Effector memory CD4-positive, alpha-beta T cell (primary cell): ENCODE measurements around the gene NDC1.

Source experiments
- DNase-seq, 3 donors: peaks; one replicate each; pipeline ENCODE4 v3.0.0-alpha.2; 2020
- H3K27ac ChIP-seq: 2 replicates; pipeline ENCODE4 v1.7.0; 2013; ENCODE audit warnings: mild to moderate bottlenecking, low read length, moderate library complexity; ENCODE audit not compliant: insufficient read depth, poor library complexity, severe bottlenecking
- H3K27me3 ChIP-seq: replicated peaks from 2 replicates; pipeline ENCODE4 v1.7.0; 2013; ENCODE audit warnings: mild to moderate bottlenecking, low read length; ENCODE audit not compliant: insufficient read depth, control insufficient read depth, poor library complexity, severe bottlenecking
- H3K36me3 ChIP-seq: 2 replicates; pipeline ENCODE4 v1.7.0; 2013; ENCODE audit warnings: mild to moderate bottlenecking, low read length, moderate library complexity; ENCODE audit not compliant: control insufficient read depth, insufficient read depth
- H3K4me1 ChIP-seq: 2 replicates; pipeline ENCODE4 v1.7.0; 2013; ENCODE audit warnings: low read length, mild to moderate bottlenecking; ENCODE audit not compliant: control insufficient read depth, insufficient read depth, poor library complexity, severe bottlenecking
- H3K4me3 ChIP-seq: 2 replicates; pipeline ENCODE4 v1.7.0; 2013; ENCODE audit warnings: low read length, low read depth, mild to moderate bottlenecking; ENCODE audit not compliant: insufficient read depth, poor library complexity, severe bottlenecking
- H3K9me3 ChIP-seq: 2 replicates; pipeline ENCODE4 v1.7.0; 2013; ENCODE audit warnings: mild to moderate bottlenecking, low read length, moderate library complexity; ENCODE audit not compliant: control insufficient read depth

The NDC1 gene

DNA sequence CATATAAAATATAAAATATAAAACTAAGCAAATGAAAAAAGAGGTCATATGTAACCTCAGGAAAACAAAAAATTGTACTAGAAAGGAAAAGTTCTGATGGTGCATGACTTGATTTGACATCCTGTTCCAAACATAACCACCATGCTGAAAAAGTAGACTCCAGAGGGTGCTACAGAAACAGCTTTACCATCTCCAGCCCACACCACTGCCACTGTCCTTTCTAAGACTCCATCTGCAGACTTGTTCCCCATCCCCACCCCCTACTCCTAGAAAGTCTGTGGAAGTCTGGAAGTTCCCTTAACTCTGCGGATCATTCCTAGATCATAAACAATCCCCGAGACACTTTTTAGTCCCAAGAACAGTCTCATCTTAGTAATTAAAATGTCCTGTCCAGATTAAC lies 119.7 kb downstream of the NDC1 start:
- Histone ChIP-seq H3K4me1 (no peaks in the 10 kb centered on the region), H3K9me3 (no peaks in the 10 kb centered on the region), H3K27me3 (no peaks in the 10 kb centered on the region), H3K36me3 (no peaks in the 10 kb centered on the region), H3K27ac (no peak overlapping the region), H3K4me3 (no peak overlapping the region)
- no peak for DNase-seq

DNA sequence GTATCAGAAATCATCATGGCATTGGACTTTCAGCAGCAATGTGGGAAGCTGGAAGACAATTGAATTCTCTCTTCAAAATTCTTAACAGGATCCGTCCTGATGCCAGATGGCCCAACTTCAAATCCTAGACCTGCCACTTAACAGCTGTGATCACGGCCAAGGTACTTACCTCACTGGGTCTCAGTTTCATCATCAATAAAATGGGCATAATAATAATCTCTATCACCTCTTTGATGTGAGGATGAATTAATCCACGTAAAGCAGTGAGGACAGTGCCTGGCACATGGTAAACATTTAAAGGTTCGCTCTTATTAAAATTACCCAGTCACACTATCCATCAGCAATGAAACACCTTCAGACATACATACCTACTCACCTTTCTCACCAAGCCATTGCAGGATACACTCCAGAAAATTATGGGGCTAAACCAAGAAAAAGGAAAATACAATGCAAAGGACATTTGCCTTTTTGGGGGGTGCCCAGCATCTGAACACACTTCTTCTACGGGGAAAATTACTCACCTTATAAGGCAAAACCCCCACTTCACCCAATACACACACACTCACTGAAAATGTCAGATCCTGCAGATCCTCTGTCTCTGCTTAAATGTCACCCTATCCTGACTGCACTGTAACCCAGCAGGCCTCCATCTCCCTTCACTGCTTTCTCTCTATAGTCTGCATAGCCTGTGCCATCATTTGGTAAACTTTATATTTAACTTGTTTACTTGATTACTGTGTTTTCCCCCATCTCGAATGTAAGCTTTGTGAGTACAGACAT lies 120.9 kb downstream of the NDC1 start:
- DNase-seq, result no peak
- Histone ChIP-seq H3K27ac (no peak overlapping the region), H3K4me3 (no peak overlapping the region), H3K9me3 (no peaks in the 10 kb centered on the region), H3K4me1 (no peaks in the 10 kb centered on the region), H3K27me3 (no peaks in the 10 kb centered on the region), H3K36me3 (no peaks in the 10 kb centered on the region)

GRCh38 chr1:53716150-53716549 lies 121.9 kb downstream of the NDC1 start:
- Histone ChIP-seq H3K27ac (no peak overlapping the region), H3K27me3 (no peaks in the 10 kb centered on the region), H3K4me3 (no peak overlapping the region), H3K9me3 (no peaks in the 10 kb centered on the region), H3K36me3 (no peaks in the 10 kb centered on the region), H3K4me1 (no peaks in the 10 kb centered on the region)
- DNase-seq, result no peak

- Histone ChIP-seq H3K27ac (no peak overlapping the region), H3K4me3 (no peak overlapping the region), H3K4me1 (no peaks in the 10 kb centered on the region), H3K27me3 (no peaks in the 10 kb centered on the region), H3K9me3 (no peaks in the 10 kb centered on the region), H3K36me3 (no peaks in the 10 kb centered on the region)
- no peak for DNase-seq
Observed at GRCh38 chr1:53715478-53715877, 122.6 kb downstream of the NDC1 start.
